ENCODE results near the gene DHX8.

- TF ChIP-seq, protein P1, sequence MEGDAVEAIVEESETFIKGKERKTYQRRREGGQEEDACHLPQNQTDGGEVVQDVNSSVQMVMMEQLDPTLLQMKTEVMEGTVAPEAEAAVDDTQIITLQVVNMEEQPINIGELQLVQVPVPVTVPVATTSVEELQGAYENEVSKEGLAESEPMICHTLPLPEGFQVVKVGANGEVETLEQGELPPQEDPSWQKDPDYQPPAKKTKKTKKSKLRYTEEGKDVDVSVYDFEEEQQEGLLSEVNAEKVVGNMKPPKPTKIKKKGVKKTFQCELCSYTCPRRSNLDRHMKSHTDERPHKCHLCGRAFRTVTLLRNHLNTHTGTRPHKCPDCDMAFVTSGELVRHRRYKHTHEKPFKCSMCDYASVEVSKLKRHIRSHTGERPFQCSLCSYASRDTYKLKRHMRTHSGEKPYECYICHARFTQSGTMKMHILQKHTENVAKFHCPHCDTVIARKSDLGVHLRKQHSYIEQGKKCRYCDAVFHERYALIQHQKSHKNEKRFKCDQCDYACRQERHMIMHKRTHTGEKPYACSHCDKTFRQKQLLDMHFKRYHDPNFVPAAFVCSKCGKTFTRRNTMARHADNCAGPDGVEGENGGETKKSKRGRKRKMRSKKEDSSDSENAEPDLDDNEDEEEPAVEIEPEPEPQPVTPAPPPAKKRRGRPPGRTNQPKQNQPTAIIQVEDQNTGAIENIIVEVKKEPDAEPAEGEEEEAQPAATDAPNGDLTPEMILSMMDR (IDR thresholded peaks at IDR 0.05; ENCODE audit: insufficient read depth, low read length): no peak
- TF ChIP-seq POLR2AphosphoS5 (IDR thresholded peaks at IDR 0.05; ENCODE audit: low read depth): no peak
These were observed 8.2 kb upstream of the DHX8 start for GRCh38 chr17:43475494-43476089.
